OCI-LY7 (cell line): ENCODE measurements around the gene DGKB.

Experiments used
- EZH2phosphoT487 ChIP-seq: fragments of 200-600 bp; sonication (generic); IDR thresholded peaks from 2 replicates; pipeline ENCODE4 v1.6.1; 2018; ENCODE audit warnings: low read depth, borderline replicate concordance, mild to moderate bottlenecking, mixed run types, antibody characterized with exemption, low read length, moderate library complexity, mixed read lengths
- TF ChIP-seq, protein P1 (sequence below): fragments of 200-600 bp; sonication (generic); conservative IDR thresholded peaks from 2 replicates; pipeline ENCODE4 v1.5.1; 2014; ENCODE audit warnings: mild to moderate bottlenecking, antibody characterized with exemption, low read length, moderate library complexity, mixed read lengths

DNA sequence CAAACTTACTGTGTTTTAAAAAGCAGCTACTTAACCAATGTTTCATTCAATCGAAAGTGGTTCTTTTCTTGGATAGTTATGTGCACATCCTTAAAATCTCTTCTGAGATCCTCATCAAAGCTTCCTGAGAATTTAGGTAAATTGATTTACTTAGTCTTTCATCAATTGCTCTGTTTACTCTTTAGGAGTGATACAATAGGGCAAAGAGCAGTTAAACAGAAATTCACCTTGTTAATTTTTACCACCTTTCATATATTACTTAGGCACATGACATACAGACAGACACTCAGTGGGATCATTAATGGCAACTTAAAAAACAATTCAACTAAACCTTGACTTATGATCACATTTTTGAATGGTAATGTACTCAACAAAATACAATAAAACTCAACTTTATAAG is 456.3 kb downstream of the DGKB start:
- TF ChIP-seq, protein P1, sequence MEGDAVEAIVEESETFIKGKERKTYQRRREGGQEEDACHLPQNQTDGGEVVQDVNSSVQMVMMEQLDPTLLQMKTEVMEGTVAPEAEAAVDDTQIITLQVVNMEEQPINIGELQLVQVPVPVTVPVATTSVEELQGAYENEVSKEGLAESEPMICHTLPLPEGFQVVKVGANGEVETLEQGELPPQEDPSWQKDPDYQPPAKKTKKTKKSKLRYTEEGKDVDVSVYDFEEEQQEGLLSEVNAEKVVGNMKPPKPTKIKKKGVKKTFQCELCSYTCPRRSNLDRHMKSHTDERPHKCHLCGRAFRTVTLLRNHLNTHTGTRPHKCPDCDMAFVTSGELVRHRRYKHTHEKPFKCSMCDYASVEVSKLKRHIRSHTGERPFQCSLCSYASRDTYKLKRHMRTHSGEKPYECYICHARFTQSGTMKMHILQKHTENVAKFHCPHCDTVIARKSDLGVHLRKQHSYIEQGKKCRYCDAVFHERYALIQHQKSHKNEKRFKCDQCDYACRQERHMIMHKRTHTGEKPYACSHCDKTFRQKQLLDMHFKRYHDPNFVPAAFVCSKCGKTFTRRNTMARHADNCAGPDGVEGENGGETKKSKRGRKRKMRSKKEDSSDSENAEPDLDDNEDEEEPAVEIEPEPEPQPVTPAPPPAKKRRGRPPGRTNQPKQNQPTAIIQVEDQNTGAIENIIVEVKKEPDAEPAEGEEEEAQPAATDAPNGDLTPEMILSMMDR: no peak
- no peak for TF ChIP-seq EZH2phosphoT487
